ENCODE measurements around the gene NRXN3. TPM values are rescaled to one million over a fixed set of nuclear protein-coding genes. Genes with fewer than 3 reads are reported as not detected.

NRXN3 gene
- total and polyA plus RNA-seq, 2 of the 13 experiments (the other 11 are each of a cell fraction or from before 2014, with no cell fraction given) = 0.03 TPM; not detected in 1

DNA sequence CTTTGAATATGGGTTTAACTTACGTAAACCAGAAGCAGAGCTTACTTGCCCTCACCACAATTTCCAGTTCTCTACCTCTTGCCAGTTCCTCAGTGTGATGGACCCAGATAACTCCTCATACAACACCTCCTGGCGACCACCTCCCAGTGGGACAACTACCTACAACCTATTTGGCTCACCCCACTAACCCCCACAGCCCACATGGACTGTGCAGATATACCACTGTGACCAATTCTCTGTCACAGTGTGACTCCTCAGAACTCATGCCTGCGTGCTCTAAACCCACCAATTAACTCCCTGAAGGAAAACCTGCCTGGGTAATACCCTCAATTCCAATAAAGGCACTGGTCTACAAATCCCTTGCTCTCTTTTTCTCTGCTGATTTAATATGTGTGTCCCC lies 1729.4 kb downstream of the NRXN3 start (continued):
- TF ChIP-seq, protein P1, sequence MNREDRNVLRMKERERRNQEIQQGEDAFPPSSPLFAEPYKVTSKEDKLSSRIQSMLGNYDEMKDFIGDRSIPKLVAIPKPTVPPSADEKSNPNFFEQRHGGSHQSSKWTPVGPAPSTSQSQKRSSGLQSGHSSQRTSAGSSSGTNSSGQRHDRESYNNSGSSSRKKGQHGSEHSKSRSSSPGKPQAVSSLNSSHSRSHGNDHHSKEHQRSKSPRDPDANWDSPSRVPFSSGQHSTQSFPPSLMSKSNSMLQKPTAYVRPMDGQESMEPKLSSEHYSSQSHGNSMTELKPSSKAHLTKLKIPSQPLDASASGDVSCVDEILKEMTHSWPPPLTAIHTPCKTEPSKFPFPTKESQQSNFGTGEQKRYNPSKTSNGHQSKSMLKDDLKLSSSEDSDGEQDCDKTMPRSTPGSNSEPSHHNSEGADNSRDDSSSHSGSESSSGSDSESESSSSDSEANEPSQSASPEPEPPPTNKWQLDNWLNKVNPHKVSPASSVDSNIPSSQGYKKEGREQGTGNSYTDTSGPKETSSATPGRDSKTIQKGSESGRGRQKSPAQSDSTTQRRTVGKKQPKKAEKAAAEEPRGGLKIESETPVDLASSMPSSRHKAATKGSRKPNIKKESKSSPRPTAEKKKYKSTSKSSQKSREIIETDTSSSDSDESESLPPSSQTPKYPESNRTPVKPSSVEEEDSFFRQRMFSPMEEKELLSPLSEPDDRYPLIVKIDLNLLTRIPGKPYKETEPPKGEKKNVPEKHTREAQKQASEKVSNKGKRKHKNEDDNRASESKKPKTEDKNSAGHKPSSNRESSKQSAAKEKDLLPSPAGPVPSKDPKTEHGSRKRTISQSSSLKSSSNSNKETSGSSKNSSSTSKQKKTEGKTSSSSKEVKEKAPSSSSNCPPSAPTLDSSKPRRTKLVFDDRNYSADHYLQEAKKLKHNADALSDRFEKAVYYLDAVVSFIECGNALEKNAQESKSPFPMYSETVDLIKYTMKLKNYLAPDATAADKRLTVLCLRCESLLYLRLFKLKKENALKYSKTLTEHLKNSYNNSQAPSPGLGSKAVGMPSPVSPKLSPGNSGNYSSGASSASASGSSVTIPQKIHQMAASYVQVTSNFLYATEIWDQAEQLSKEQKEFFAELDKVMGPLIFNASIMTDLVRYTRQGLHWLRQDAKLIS (CRISPR knock-in tag; IDR thresholded peaks at IDR 0.05) = no peak
- TF ChIP-seq UBTF (CRISPR knock-in tag; IDR thresholded peaks at IDR 0.05) = no peak

DNA sequence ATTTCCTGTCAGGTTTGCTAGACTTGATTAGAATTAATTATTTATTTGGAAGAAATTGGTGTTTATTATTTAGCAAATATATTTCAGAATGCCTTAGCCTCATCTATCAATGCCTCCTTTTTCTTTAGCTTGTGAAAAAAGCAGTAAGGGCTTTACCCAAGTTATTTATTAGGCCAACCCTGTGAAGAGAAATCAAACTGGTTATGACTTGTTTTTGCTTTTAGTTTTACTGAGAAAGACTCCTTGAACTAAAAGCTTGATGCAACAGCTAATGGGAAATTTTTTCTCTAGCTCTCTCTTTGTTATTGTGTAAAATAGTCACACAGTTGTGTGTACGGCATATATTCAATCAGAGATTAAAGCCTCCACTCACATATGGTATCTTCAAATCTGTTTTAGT lies 1734.3 kb downstream of the NRXN3 start:
- Histone ChIP-seq H3K4me1 (ENCODE audit: insufficient read depth, low read length) (no peaks in the 10 kb centered on the region), H3K4me3 (replicated peaks in 1 of 3; ENCODE audit: insufficient read depth in 1 of 3, low read depth in 2 of 3, low read length in 3 of 3) (no peak overlapping the region), H3K79me2 (ENCODE audit: insufficient read depth, low read length) (no peaks in the 10 kb centered on the region), H3K9me3 (ENCODE audit: low read length) (peaks cover 79% of the 10 kb centered on the region), H4K20me1 (ENCODE audit: insufficient read depth, low read length) (no peaks in the 10 kb centered on the region), H3K27ac (ENCODE audit: extremely low read length, insufficient read depth, low read length) (no peak overlapping the region), H2AFZ (ENCODE audit: low read length) (no peak overlapping the region), H3K4me2 (ENCODE audit: low read depth, low read length) (no peak overlapping the region), H3K9ac (ENCODE audit: insufficient read depth, low read depth, low read length) (no peak overlapping the region), H3K27me3 (ENCODE audit: control insufficient read depth in 1 of 2, insufficient read depth in 2 of 2, low read length in 2 of 2) (no peaks in the 10 kb centered on the region), H3K36me3 (replicated peaks in 1 of 2; ENCODE audit: control insufficient read depth in 1 of 2, insufficient read depth in 2 of 2, low read length in 2 of 2) (no peaks in the 10 kb centered on the region)
- intact Hi-C loops (cut with micrococcal nuclease; ENCODE audit: unreplicated experiment) (no loop called here), in situ Hi-C loops (cut with HindIII; ENCODE audit: extremely low pct_ligation_motif_present, low pct_unique_long_range_greater_than_20kb) (no loop called here)
- FAIRE-seq (no peak), ATAC-seq (no peak), DNase-seq (ENCODE audit: low spot score) (no peak)
- no TSS peak for BruUV-seq (replicated peaks)
- WGBS (ENCODE audit: low lambda C conversion rate) = 72% methylated on average over 1 of the region's 1 CpG
- ChIA-PET CTCF (ENCODE audit: low intra/inter-chr PET ratio, low total read pairs) (no interaction called here), POLR2A (no interaction called here)
- no peak for TF ChIP-seq AGO2 (optimal IDR thresholded peaks at IDR 0.05; ENCODE audit: low read depth, low read length)
- no peak for TF ChIP-seq ZNF326 (CRISPR knock-in tag; IDR thresholded peaks at IDR 0.05; ENCODE audit: borderline replicate concordance)

Data from HepG2 (cell line).